Cardiac septum (tissue), 1 donor: ENCODE measurements around the gene TRAF4. TPM values are rescaled to one million over a fixed set of nuclear protein-coding genes. Genes with fewer than 3 reads are reported as not detected.
"Not testable (repeated sequence)": the region's sequence is repeated elsewhere in the genome, so short reads cannot be mapped to it uniquely, and the experiment has no call there.

ENCODE experiments used
- DNase-seq: peaks from one replicate; pipeline ENCODE4 v3.0.0-alpha.2; 2020; ENCODE audit warnings: low spot score
- intact Hi-C: fragments of 100-400 bp; cut with DNase I; formaldehyde crosslinking; loops from one replicate; pipeline ENCODE4 v1.14.0; 2022
- total RNA-seq: library from RNA; stranded (reverse); fragmentation: NEBNext Ultra II Directional; extraction: Animal tissue kit (Norgen Biotek cat#: 25700); gene quantifications from one replicate; pipeline ENCODE4 v1.2.1, GENCODE V29; 2021
- donor health status: DM: no; HTN: no; CAD: no.

Gene TRAF4
- total RNA-seq, 1 donor from 2014 or later: 2.8 TPM

DNA sequence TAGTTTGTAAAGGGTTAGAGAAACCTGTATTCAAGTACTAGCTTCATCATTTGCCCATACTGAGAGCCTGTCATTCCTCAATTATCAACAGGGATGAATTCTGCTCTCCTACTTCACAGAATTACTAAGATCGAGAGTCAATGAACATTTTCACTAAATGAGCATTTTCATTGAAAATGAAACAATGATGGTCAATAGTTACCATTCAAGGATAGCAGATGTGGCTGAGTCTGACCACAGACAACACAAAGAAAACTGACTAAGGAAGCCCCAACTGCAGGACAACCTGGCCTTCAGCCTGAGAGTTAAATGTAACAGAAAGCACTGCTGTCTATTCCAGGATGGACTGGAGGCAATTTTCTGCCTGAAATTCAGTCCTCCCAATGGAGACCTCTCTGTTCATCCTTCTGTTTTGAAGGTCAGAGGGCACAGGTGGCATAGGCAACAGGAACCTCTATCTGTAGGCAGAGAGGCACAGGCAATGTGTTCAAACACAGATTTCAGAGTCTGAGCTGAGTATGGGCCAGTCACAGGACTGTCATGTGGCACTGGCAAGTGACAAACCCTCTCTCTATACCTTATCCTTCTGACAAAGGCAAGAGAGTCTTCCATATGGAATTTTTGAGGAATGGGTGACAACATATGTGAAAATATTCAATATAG is 19.5 kb downstream of the TRAF4 start:
- intact Hi-C loops: loop anchor here (5.0 kb wide), 2 partner anchors 79 to 154 kb away; partner anchors contain the start of gene FAM222B
- no peak for DNase-seq

DNA sequence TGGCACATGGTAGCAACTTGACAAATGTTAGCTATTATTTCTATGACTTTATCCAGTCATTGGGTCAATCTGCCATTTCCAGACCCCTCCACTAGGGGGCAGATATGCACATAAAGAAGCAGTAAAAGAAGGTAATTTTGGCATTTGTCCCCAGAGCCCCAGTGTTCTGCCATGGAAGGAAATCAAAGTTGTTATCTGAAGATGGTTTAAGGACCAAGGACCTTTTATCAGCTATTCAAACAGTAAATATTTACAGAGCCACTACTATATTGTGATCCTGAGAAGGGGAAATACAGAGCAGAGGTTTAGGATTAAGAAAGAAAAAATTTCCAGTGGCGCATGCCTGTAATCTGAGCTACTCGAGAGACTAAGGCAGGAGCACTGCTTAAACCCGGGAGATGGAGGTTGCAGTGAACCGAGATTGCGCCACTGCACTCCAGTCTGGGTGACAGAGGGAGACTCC is 20.0 kb downstream of the TRAF4 start:
- intact Hi-C loops: loop anchor here (5.0 kb wide), 2 partner anchors 78 to 153 kb away; partner anchors contain the start of gene FAM222B
- no peak for DNase-seq

DNA sequence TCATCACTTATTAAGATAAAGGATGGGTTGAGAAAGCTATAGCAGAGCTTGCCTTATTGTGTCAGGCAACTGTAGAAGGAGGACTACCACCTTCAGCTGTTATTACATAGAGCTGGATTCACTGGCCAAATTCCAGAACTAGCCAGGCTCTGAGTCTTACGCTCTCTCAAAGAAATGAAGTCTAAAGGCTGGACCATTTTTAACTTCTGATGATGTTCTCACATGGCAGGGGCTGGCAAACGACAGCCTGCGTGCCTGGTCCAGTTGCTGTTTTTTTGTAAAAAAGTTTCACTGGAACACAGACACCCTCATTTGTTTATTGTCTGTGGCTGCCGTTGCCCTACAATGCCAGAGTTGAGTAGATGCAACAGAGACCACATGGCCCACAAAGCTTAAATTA is 21.2 kb downstream of the TRAF4 start:
- DNase-seq: no peak

DNA sequence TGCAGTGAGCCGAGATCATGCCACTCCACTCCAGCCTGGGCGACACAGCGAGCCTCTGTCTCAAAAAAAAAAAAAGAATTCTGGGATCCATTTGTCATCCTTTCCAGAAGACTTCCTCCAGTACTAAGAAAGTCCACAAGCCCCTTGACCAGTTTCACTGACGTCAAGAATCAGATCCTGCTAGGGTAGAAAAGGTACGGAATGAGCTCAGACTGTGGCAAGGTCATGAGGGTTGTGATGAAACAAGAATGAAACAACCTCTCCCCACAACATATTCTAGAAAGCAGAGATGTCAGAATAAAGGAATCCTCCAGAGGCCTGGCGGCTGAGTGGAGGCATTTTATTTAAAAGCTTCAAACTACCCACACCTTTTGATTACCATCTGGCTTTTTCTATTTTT is 29.9 kb downstream of the TRAF4 start:
- DNase-seq: no peak
- intact Hi-C loops: no loop called here

More for the DNA sequence above, 21.2 kb downstream of the TRAF4 start:
- intact Hi-C loops: no loop called here

DNA sequence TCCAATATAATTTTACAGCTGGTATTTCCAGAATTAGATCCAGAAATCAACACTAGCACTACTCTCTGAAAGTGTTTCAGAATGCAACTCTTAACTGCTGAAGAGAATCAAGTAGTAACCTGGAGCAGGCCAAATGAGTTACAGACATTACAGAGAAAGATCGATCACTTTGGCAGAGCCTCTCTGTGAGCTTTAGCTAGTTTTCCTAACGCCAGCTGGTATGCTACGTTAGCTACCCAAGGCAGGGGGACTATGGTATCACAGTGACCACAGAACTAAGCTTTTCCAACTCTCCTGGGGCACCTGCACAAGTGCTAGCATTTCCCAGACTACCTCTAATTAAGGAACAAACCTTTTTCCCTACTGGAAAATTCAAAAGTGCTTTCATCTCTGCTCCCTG is 30.4 kb downstream of the TRAF4 start:
- intact Hi-C loops: no loop called here
- DNase-seq: no peak

DNA sequence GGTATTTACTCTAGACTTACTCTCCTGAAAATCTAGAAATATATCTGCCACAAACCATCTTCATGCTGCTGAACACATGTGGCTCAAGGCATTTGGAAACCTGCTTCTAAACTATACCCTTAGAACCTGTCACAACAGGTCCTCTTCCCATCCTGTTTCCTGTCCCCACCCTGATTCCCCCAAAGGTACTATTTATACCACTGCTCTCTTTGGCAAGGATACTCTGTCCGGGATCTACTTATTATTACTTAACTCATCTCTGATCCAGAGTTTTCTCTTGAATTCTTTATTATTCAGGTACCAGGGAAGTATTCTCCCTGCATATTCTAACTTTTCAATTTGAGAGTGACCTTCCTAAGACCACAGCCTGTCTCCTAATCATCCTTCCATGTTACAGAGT is 33.4 kb downstream of the TRAF4 start:
- no peak for DNase-seq
- intact Hi-C loops: no loop called here

DNA sequence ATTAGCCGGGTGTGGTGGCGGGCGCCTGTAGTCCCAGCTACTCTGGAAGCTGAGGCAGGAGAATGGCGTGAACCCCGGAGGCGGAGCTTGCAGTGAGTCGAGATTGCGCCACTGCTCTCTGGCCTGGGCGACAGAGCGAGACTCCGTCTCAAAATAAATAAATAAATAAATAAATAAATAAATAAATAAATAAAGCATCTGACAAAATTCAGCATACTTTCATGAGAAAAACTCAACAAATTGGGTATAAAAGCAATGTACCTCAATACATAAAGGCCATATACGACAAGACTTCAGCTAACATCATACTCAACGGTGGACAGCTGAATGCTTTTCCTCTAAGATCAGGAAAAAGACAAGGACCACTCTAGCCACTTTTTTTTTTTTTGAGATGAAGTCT is 35.8 kb downstream of the TRAF4 start:
- intact Hi-C loops, DNase-seq: not testable (repeated sequence)

DNA sequence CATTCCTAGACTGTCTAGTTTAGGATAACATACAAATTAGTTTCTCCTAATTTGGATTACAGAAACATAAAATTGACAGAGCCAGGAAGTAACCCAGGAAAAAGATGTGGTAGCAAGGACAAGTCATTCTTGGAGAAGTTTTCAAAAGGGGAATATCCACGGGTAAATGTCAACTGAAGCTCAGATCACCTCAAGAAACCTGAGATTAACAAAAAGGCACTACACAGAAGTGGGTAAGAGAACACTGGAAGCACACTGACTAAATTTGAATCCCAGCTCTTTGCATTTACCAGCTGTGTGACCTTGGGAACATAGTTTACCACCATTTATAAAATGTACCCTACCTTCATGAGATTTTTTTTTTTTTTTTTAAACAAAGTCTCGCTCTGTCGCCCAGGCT is 39.4 kb downstream of the TRAF4 start:
- no peak for DNase-seq
- intact Hi-C loops: no loop called here

DNA sequence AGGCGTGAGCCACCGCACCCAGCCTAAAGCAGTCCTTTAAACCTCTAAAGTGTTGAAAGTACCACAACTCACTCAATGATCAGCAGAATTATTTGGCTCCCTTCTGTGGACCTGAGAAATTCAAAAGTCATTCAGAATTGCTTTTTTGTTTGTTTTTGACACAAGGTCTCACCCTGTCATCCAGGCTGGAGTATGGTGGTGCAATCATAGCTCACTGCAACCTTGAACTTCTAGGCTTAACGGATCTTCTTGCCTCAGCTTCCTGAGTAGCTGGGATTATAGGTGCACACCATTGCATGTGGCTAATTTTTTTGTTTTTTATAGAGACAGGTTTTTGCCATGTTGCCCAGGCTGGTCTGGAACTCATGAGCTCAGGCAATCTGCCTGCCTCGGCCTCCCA is 44.3 kb downstream of the TRAF4 start:
- intact Hi-C loops: no loop called here
- DNase-seq: no peak

DNA sequence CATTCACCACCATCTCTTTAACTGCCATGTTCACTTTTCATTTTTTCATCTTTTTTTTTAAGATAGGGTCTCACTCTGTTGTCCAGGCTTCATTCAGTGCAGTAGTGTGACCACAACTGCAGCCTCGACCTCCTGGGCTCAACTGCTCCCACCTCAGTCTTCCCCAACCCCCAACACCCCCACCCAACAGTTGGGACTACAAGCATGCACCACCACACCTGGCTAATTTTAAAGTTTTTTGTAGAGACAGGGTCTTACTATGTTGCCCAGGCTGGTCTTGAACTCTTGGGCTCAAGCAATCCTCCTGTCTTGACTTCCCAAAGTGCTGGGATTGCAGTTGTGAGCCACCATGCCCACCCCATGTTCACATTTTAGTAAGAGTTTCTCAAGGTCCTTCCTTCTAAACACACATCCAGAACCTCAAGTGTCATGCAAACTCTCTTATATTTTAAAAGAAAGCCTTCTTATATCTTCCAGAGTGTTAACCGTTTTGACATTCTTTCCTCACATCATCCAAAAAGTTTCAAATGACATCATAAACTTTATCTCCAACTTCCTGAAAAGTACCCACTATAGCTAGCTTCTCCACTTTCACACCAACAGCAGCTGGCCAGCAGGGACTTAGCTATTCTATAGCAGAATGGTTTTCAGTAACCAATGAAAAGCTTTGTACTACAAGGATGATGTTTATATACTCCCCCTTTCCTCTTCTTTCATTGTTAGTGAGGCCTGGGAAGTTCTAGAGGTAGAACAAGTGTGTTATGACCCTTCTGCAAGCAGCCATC is 49.3 kb downstream of the TRAF4 start:
- DNase-seq: no peak
- intact Hi-C loops: no loop called here

DNA sequence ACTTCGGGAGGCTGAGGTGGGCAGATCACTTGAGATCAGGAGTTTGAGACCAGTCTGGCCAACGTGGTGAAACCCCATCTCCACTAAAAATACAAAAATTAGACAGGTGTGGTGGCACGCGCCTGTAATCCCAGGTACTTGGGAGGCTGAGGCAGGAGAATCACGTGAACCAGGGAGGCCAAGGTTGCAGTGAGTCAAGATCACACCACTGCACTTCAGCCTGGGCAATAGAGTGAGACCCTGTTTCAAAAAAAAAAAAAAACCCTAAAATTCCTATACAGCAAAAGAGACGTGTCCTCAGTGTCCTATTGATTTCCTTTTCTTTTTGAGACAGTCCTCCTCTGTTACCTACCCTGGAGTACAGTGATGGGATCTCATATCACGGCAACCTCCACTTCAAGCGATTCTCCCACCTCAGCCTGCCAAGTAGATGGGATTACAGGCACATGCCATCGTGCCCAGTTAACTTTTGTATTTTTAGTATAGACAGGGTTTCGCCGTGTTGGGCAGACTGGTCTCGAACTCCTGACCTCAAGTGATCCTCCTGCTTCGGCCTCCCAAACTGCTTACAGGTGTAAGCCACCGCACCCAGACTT is 51.1 kb downstream of the TRAF4 start:
- intact Hi-C loops, DNase-seq: not testable (repeated sequence)

DNA sequence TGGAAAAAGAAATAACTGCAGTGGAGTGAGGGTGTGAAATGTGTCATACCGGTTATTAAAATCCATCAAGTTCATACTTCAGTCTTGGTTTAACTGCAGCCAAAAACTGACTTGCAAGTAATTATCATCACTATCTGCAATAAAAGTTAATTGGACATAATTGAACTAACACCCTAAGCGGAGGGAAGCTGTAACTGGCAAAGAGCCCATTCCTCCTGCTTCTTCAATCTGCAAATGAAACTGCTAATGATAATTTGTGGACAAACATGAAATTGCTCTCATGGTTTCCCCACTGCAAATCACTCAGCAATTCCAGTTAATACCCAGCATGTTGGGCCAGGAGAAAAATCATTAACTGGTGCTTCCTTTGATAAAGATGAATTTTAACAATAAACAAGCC is 52.3 kb downstream of the TRAF4 start:
- no peak for DNase-seq
- intact Hi-C loops: no loop called here

Other genes with a start within 250 kb of the TRAF4 start
- not detected for gene FOXN1, start 237.7 kb upstream of the TRAF4 start, total RNA-seq
- 16.0 TPM for gene UNC119, start 191.4 kb upstream of the TRAF4 start, total RNA-seq
- gene PIGS, start 172.5 kb upstream of the TRAF4 start, total RNA-seq: 51.5 TPM
- 326 TPM for gene ALDOC, start 167.1 kb upstream of the TRAF4 start, total RNA-seq
- 0.78 TPM for gene SPAG5, start 145.0 kb upstream of the TRAF4 start, total RNA-seq
- 6.8 TPM for gene RSKR, start 129.8 kb upstream of the TRAF4 start, total RNA-seq
- gene BLTP2, start 98.9 kb upstream of the TRAF4 start, total RNA-seq: 70.4 TPM
- 26.6 TPM for gene SDF2, start 82.1 kb upstream of the TRAF4 start, total RNA-seq
- gene SUPT6H, start 81.8 kb upstream of the TRAF4 start, total RNA-seq: 48.4 TPM
- gene PROCA1, start 32.1 kb upstream of the TRAF4 start, total RNA-seq: 2.0 TPM
- 15.3 TPM for gene RAB34, start 26.1 kb upstream of the TRAF4 start, total RNA-seq
- gene RPL23A, start 24.0 kb upstream of the TRAF4 start, total RNA-seq: 725 TPM
- 2.4 TPM for gene TLCD1, start 17.8 kb upstream of the TRAF4 start, total RNA-seq
- 0.78 TPM for gene NEK8, start 15.2 kb upstream of the TRAF4 start, total RNA-seq
- 18.6 TPM for gene FAM222B, start 98.8 kb downstream of the TRAF4 start, total RNA-seq
- gene ERAL1, start 111.0 kb downstream of the TRAF4 start, total RNA-seq: 31.3 TPM
- gene FLOT2, start 153.7 kb downstream of the TRAF4 start, total RNA-seq: 80.4 TPM
- gene DHRS13, start 159.1 kb downstream of the TRAF4 start, total RNA-seq: 3.0 TPM
- gene PHF12, start 207.5 kb downstream of the TRAF4 start, total RNA-seq: 20.4 TPM